ENCODE data around the gene BRAP.

DNA sequence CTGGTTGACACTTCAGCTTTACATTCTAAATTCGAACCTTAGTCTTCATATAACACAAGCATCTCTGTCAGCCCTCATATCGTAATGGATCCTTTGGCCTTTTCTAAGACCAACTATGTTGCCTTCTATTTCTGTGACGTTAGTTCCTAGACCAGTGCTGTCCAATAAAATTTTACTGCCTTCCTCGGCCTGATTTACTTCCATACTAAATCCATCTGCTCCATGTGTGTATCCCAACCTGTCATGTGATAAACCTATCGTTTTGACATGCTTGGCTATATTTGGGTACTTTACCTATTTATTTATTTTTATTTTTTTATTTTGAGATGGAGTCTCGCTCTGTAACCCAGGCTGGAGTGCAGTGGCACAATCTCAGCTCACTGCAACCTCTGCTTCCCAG lies 20.4 kb upstream of the BRAP start:
- TF ChIP-seq, protein P1, sequence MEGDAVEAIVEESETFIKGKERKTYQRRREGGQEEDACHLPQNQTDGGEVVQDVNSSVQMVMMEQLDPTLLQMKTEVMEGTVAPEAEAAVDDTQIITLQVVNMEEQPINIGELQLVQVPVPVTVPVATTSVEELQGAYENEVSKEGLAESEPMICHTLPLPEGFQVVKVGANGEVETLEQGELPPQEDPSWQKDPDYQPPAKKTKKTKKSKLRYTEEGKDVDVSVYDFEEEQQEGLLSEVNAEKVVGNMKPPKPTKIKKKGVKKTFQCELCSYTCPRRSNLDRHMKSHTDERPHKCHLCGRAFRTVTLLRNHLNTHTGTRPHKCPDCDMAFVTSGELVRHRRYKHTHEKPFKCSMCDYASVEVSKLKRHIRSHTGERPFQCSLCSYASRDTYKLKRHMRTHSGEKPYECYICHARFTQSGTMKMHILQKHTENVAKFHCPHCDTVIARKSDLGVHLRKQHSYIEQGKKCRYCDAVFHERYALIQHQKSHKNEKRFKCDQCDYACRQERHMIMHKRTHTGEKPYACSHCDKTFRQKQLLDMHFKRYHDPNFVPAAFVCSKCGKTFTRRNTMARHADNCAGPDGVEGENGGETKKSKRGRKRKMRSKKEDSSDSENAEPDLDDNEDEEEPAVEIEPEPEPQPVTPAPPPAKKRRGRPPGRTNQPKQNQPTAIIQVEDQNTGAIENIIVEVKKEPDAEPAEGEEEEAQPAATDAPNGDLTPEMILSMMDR (conservative IDR thresholded peaks at IDR 0.05): no peak
- no peak for TF ChIP-seq ZFX (IDR thresholded peaks at IDR 0.05)
